NCI-H748 treated with DMSO at 0.1 percent for 48 hours (cell line): Measurements from ENCODE around the gene OR6Q1.
"Not testable (repeated sequence)": the region's sequence is repeated elsewhere in the genome, so short reads cannot be mapped to it uniquely, and the experiment has no call there.

Source experiments
- DNase-seq: peaks from one replicate; lab custom pipeline; 2025; lab: John Stamatoyannopoulos, UW

The OR6Q1 gene

GRCh38 chr11:58030653-58031052 lies at the start of gene OR6Q1:
TSS of gene OR6Q1 (plus strand) at chr11:58030953. CDS start at chr11:58030953, 0 bp downstream.
- DNase-seq, result no peak

- no peak for DNase-seq
Measured at GRCh38 chr11:57981536-57981935, 49.2 kb upstream of the OR6Q1 start.

GRCh38 chr11:57982776-57983175 lies 48.0 kb upstream of the OR6Q1 start:
- no peak for DNase-seq

GRCh38 chr11:57983191-57983590 lies 47.6 kb upstream of the OR6Q1 start:
- no peak for DNase-seq

- DNase-seq, result not testable (repeated sequence)
Measured at GRCh38 chr11:57999523-57999922, 31.2 kb upstream of the OR6Q1 start.

- DNase-seq, result not testable (repeated sequence)
Measured at GRCh38 chr11:58000021-58000420, 30.7 kb upstream of the OR6Q1 start.

- no peak for DNase-seq
Measured at GRCh38 chr11:58000699-58001098, 30.1 kb upstream of the OR6Q1 start.

- DNase-seq, result no peak
Measured at GRCh38 chr11:58003036-58003435, 27.7 kb upstream of the OR6Q1 start.

- DNase-seq, result no peak
Measured at GRCh38 chr11:58003591-58003990, 27.2 kb upstream of the OR6Q1 start.

- DNase-seq, result no peak
Measured at GRCh38 chr11:58004664-58005063, 26.1 kb upstream of the OR6Q1 start.

GRCh38 chr11:58006940-58007339 lies 23.8 kb upstream of the OR6Q1 start:
- no peak for DNase-seq

- DNase-seq, result no peak
Measured at GRCh38 chr11:58011771-58012170, 19.0 kb upstream of the OR6Q1 start.

GRCh38 chr11:58023435-58023931 lies 7.3 kb upstream of the OR6Q1 start, which contains the start of gene OR9Q1:
TSS of gene OR9Q1 (plus strand) at chr11:58023881. CDS start at chr11:58179445, 155,564 bp downstream.
- no peak for DNase-seq

GRCh38 chr11:58024601-58025091 lies 6.1 kb upstream of the OR6Q1 start:
- no peak for DNase-seq

GRCh38 chr11:58027341-58027740 lies 3.4 kb upstream of the OR6Q1 start:
- DNase-seq, result no peak

- no peak for DNase-seq
Measured at GRCh38 chr11:58028687-58029411, 1.9 kb upstream of the OR6Q1 start.

- no peak for DNase-seq
Measured at GRCh38 chr11:58034471-58034870, 3.7 kb downstream of the OR6Q1 start.

- no peak for DNase-seq
Measured at GRCh38 chr11:58039589-58039988, 8.8 kb downstream of the OR6Q1 start.

- DNase-seq, result no peak
Measured at GRCh38 chr11:58043379-58043778, 12.6 kb downstream of the OR6Q1 start.

GRCh38 chr11:58046231-58046630 lies 15.5 kb downstream of the OR6Q1 start:
- no peak for DNase-seq

GRCh38 chr11:58047818-58048217 lies 17.1 kb downstream of the OR6Q1 start:
- DNase-seq, result no peak

GRCh38 chr11:58055806-58056401 lies 25.2 kb downstream of the OR6Q1 start:
- DNase-seq, result no peak

GRCh38 chr11:58057481-58057880 lies 26.7 kb downstream of the OR6Q1 start:
- no peak for DNase-seq
